Measurements from ENCODE around the gene VRK1. TPM values are rescaled to one million over a fixed set of nuclear protein-coding genes. Genes with fewer than 3 reads are reported as not detected.
A peak's percentile ranks its signal among the peaks of the same experiment; 100 is the strongest.

The VRK1 gene, protein sequence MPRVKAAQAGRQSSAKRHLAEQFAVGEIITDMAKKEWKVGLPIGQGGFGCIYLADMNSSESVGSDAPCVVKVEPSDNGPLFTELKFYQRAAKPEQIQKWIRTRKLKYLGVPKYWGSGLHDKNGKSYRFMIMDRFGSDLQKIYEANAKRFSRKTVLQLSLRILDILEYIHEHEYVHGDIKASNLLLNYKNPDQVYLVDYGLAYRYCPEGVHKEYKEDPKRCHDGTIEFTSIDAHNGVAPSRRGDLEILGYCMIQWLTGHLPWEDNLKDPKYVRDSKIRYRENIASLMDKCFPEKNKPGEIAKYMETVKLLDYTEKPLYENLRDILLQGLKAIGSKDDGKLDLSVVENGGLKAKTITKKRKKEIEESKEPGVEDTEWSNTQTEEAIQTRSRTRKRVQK
- polyA plus RNA-seq (2012; ENCODE audit: missing spikeins): 57.9 TPM

DNA sequence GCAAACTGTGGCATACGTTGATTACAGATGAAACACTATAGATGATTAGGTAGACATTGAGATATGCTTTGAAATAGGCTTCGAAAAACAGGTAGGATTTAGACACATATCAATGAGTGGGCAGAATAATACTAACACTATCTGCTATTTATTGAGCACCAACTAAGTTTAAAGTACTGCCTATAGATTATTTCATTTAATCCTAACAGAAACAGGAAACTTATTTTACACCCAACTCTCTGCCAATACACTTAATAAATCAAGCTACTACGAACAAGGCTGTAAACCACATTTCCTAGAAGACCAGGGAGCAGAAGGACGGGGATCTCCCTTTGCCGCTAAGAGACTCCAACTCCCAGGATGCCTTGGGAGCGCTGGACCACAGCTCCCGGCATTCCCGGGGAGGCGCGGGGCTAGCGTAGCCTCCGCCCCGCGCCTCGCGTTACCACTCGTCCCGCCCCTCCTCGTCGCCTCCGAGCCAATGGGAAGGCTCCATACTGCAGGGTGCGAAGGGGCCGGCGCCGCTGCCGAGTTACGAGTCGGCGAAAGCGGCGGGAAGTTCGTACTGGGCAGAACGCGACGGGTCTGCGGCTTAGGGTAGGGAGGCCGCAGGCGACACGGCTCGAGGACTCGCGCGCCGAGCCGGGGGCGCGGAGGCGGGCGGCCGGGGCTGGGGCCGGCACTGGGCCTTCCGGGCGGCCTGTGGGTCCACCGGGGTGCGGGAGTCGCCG lies at the start of gene VRK1:
TSS of gene VRK1 (plus strand) at position 532 of the 731 bp plus-strand sequence. CDS start 36,090 bp downstream, outside the sequence.
- FAIRE-seq (peak; percentile 99), DNase-seq (ENCODE audit: insufficient read length) (peak; percentile 84)
- TF ChIP-seq TAF1 (IDR thresholded peaks at IDR 0.05; ENCODE audit: borderline replicate concordance, low read depth, low read length) (peak; percentile 42; the same call in 1 of the 2 replicates), POLR2AphosphoS5 (IDR thresholded peaks at IDR 0.05; ENCODE audit: low read depth, low read length) (peak; percentile 70), POLR2A (IDR thresholded peaks at IDR 0.05; ENCODE audit: low read depth, low read length) (peak; percentile 83; the same call in 1 of the 2 replicates)

DNA sequence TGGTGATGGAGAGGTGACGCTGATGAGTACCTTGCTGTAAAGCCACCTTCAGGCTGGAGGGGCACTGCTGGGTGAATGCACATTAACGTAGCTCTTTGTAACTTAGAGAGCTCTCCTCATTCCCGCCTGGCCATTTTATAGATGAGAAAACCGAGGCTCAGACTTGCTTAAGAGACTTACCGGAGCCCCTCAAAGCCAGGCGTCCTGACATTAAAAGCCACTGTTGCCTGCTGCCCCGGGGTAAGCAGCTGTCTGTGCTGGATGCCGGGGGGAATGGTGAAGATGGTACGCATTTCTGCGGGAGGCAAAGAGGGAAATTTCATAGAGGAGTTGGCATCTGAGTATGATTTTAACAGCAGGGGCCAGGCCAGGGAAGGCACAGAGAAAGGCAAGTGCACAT lies 49.6 kb upstream of the VRK1 start:
- FAIRE-seq: no peak
- DNase-seq (ENCODE audit: insufficient read length): no peak
- TF ChIP-seq POLR2A (IDR thresholded peaks at IDR 0.05; ENCODE audit: low read depth, low read length) (no peak), TAF1 (IDR thresholded peaks at IDR 0.05; ENCODE audit: borderline replicate concordance, low read depth, low read length) (no peak), POLR2AphosphoS5 (IDR thresholded peaks at IDR 0.05; ENCODE audit: low read depth, low read length) (no peak)

DNA sequence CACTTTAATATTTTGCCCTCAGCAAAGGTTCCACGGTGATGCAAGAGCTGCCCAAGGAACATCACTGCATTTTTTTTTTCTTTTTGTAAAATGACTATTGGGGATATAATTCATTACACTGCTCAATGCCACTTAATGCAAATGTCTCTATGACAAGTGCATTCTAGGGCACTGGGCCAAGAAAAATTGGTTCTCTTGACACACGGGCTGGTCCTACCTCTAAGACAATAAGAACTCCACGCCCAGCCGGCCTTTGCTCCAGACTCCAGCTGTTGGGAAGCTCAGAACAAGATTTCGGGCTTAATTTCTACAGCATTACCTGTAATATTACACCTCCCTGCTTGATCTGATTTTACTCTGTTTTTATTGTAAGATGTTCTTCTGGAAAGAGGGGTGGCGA lies 48.8 kb upstream of the VRK1 start:
- TF ChIP-seq TAF1 (IDR thresholded peaks at IDR 0.05; ENCODE audit: borderline replicate concordance, low read depth, low read length) (no peak), POLR2A (IDR thresholded peaks at IDR 0.05; ENCODE audit: low read depth, low read length) (no peak), POLR2AphosphoS5 (IDR thresholded peaks at IDR 0.05; ENCODE audit: low read depth, low read length) (no peak)
- no peak for FAIRE-seq
- no peak for DNase-seq (ENCODE audit: insufficient read length)

DNA sequence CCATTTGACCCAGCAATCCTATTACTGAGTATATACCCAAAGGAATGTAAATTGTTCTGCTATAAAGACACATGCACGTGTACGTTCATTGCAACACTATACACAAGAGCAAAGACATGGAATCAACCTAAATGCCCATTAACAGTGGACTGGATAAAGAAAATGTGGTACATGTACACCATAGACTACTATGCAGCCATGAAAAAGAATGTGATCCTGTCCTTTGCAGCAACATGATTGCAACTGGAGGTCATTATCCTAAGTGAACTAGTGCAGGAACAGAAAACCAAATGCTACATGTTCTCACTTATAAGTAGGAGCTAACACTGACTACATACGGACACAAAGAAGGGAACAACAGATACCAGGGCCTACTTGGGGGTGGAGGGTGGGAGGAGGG lies 45.7 kb upstream of the VRK1 start:
- FAIRE-seq (no peak), DNase-seq (ENCODE audit: insufficient read length) (no peak)
- TF ChIP-seq TAF1 (IDR thresholded peaks at IDR 0.05; ENCODE audit: borderline replicate concordance, low read depth, low read length) (no peak), POLR2A (IDR thresholded peaks at IDR 0.05; ENCODE audit: low read depth, low read length) (no peak), POLR2AphosphoS5 (IDR thresholded peaks at IDR 0.05; ENCODE audit: low read depth, low read length) (no peak)

DNA sequence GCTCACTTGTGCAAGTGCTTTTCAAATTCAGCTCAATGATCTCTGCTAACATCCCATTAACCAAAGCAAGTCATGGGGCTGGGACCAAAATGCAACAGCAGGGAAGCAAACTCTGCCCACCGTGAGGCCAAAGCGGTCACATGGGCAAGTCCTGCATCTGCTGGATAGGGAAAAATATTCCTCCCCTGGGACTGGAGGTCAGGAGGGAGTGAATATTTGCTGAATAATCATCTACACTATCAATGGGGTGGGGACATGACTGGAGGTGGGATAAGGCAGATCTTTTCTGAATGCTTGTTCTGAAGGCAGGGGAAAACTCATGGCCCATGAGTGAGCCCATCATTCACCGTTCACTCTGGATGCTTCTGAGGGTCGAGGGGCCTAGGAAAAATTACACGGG lies 45.1 kb upstream of the VRK1 start:
- FAIRE-seq (no peak), DNase-seq (ENCODE audit: insufficient read length) (no peak)
- no peak for TF ChIP-seq POLR2A (IDR thresholded peaks at IDR 0.05; ENCODE audit: low read depth, low read length)
- TF ChIP-seq POLR2AphosphoS5 (IDR thresholded peaks at IDR 0.05; ENCODE audit: low read depth, low read length): no peak
- TF ChIP-seq TAF1 (IDR thresholded peaks at IDR 0.05; ENCODE audit: borderline replicate concordance, low read depth, low read length): no peak

DNA sequence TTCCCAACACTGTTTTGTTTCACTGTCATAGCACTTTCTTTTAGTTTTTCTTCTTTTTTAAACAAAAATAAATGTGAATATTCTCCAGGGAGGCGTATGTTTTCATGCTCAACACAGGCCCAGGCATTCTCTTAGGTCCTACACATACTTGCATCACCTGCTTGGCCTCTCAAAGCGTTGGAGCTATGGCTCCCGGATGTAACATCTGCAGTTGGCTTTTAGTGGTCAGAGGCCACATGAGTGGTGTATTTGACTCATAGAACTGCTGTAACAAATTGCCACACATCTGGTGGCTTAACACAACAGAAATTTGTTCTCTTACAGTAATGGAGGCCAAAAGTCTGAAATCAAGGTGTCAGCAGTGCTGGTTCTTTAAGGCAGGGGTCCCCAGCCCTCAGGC lies 44.6 kb upstream of the VRK1 start:
- DNase-seq (ENCODE audit: insufficient read length) (no peak), FAIRE-seq (no peak)
- TF ChIP-seq TAF1 (IDR thresholded peaks at IDR 0.05; ENCODE audit: borderline replicate concordance, low read depth, low read length) (no peak), POLR2A (IDR thresholded peaks at IDR 0.05; ENCODE audit: low read depth, low read length) (no peak), POLR2AphosphoS5 (IDR thresholded peaks at IDR 0.05; ENCODE audit: low read depth, low read length) (no peak)

DNA sequence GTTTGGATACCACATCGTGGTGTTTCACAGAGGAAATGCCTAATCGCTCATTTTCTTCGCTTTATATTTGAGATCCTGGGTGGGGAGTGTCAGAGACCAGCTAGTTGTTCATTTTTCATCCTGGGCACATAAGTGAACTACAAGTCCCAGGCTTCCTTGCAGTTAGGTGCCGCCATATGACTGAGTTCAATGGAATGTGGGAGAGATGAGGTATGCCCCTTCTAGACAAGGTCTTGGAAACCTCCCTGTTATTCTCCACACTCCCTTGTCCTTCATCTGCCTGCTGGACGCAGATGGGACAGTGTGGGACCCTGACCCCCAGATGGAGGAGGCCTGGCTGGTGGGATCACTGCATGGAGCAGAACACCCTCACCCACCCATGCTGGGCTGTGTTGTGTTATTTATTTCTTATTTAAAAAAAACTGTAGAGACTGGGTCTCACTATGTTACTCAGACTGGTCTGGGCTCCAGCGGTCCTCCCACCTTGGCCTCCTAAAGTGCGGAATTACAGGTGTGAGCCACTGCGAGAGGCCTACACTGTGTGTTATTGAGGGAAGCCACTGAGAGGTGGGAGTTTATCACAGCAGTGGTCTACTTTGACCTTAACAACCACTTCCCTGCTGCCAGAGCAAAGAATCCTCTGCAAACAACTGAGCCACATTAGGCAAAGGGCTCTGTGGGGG lies 42.9 kb upstream of the VRK1 start:
- no peak for FAIRE-seq
- TF ChIP-seq POLR2AphosphoS5 (IDR thresholded peaks at IDR 0.05; ENCODE audit: low read depth, low read length) (no peak), TAF1 (IDR thresholded peaks at IDR 0.05; ENCODE audit: borderline replicate concordance, low read depth, low read length) (no peak)
- no peak for DNase-seq (ENCODE audit: insufficient read length)

DNA sequence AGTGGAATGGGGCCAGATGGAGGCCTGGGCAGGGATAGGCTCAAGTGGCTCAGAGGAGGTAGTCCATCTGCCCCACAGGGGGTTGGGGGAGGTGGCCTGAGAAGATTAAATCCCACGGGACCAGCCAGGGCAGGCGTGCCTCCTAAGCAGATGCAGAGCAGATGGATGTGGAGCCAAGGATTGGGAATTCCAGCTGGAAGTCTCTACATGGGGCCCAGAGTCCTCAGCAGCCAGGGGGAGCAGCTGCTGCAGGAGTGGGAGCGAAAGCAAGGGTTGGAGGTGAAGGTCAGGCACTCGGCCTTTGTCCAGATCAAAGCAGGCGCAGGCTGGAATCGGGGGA lies 42.4 kb upstream of the VRK1 start:
- no peak for DNase-seq (ENCODE audit: insufficient read length)
- FAIRE-seq: no peak
- TF ChIP-seq POLR2A (IDR thresholded peaks at IDR 0.05; ENCODE audit: low read depth, low read length): no peak
- no peak for TF ChIP-seq TAF1 (IDR thresholded peaks at IDR 0.05; ENCODE audit: borderline replicate concordance, low read depth, low read length)
- TF ChIP-seq POLR2AphosphoS5 (IDR thresholded peaks at IDR 0.05; ENCODE audit: low read depth, low read length): no peak

DNA sequence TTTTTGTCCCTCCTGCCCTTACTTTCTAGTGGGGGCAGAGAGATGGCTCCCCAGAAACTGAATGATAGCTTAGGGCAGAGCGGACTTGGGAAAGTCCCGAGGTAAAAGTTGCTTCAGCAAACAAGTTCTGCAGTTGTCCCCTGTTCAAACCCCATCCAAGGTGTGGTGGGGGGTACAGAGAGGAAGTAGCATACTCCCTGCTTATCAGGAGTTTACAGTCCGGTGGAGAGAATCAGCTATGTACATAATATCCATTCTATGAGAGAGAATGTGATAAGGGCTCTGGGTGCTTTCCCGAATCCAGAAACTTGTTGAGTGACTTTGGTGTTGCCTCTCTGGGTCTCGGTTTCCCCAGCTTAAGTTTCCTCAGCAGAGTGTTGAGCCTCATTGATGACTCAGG lies 40.4 kb upstream of the VRK1 start:
- no peak for TF ChIP-seq TAF1 (IDR thresholded peaks at IDR 0.05; ENCODE audit: borderline replicate concordance, low read depth, low read length)
- no peak for TF ChIP-seq POLR2AphosphoS5 (IDR thresholded peaks at IDR 0.05; ENCODE audit: low read depth, low read length)
- TF ChIP-seq POLR2A (IDR thresholded peaks at IDR 0.05; ENCODE audit: low read depth, low read length): no peak
- FAIRE-seq (no peak), DNase-seq (ENCODE audit: insufficient read length) (no peak)

DNA sequence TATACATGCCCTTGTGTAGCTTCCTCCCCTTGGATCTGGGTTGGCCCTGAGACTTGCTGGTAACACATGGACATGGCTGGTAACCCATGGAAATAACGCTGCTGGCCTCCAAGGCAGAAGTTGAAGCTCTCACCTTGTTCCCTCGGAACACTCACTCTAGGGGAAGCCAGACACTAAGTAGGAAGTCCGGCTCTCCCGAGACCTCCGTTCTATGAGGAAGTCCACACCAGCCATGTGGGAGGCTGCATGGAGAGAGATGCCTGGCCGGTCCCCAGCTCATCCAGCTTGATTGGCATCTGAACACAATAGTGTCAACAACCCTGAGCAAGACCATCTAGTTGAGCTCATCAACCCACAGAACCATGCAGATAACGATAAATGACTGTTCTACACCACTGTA lies 39.7 kb upstream of the VRK1 start:
- TF ChIP-seq POLR2AphosphoS5 (IDR thresholded peaks at IDR 0.05; ENCODE audit: low read depth, low read length) (no peak), TAF1 (IDR thresholded peaks at IDR 0.05; ENCODE audit: borderline replicate concordance, low read depth, low read length) (no peak), POLR2A (IDR thresholded peaks at IDR 0.05; ENCODE audit: low read depth, low read length) (no peak)
- FAIRE-seq: no peak
- DNase-seq (ENCODE audit: insufficient read length): no peak

DNA sequence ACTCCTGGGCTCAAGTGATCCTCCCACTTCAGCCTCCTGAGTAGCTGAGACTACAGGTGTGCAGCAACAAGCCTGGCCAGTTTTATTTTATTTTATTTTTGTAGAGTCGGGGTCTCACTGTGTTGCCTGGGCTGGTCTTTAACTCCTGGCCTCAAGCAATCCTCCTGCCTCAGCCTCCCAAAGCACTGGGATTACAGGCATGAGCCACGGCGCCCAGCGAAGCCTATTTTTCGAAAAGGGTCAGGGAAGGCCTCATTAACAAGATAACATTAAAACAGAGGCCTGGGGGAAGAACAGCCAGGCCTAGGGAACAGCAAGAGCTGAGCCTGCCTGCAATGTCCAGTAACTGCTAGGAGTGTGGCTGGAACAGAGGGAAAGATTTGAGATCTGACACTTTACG lies 36.1 kb upstream of the VRK1 start:
- TF ChIP-seq POLR2AphosphoS5 (IDR thresholded peaks at IDR 0.05; ENCODE audit: low read depth, low read length) (no peak), POLR2A (IDR thresholded peaks at IDR 0.05; ENCODE audit: low read depth, low read length) (no peak), TAF1 (IDR thresholded peaks at IDR 0.05; ENCODE audit: borderline replicate concordance, low read depth, low read length) (no peak)
- FAIRE-seq (no peak), DNase-seq (ENCODE audit: insufficient read length) (no peak)
